Epithelial cell of prostate (primary cell): ENCODE measurements around the gene CCDC13.

Source experiments
- DNase-seq: peaks from one replicate; pipeline ENCODE4 v3.0.0-alpha.2; 2011; ENCODE audit warnings: low read depth, low spot score
- H3K27ac ChIP-seq: fragments of 450-650 bp; 2 replicates; pipeline ENCODE4 v1.5.1; 2017; ENCODE audit warnings: mild to moderate bottlenecking

The CCDC13 gene

GRCh38 chr3:42736531-42736930 is 36.5 kb downstream of the CCDC13 start:
- no peak overlapping the region for H3K27ac ChIP-seq
- no peak for DNase-seq

DNA sequence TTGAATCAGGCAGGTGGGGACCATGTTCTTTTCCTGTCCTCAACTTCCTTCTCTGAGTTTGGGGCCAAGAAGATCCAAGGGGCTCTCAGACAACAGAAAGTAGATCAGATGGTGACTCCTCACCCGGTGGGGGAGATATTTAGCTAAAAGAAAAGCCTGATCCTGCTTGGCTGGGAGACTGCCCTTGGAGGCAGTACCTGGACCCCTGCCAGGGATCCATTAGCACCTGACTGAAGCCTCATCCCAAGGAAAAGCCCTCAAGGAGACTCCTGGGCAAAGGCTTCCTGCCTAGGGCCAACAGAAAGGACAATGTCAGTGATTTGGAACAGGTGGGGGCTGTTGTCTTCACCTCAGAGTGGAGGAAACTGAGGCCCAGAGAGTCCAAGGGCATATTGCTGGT is 37.0 kb downstream of the CCDC13 start:
- H3K27ac ChIP-seq: no peak overlapping the region
- DNase-seq: no peak

DNA sequence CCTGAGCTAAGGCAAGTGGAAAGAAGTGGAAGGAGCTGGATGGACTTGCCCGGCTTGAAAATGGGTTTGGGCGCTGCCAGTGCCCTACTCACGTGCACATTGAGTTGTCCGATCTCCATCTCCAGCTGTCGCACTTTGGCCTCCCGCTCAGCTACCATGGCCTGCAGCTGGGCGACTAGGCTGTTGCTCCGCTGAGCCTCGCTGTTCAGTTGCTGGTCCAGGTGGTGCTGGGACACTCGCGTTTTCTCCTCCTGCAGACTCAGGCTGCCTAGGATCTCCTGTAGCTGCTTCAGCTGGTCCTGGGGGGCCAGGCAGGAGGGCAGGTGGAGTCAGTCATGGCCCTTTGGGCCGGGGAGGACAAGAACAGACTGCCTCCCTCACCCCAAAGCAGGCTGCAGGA is 37.4 kb downstream of the CCDC13 start:
- H3K27ac ChIP-seq: no peak overlapping the region
- DNase-seq: no peak

DNA sequence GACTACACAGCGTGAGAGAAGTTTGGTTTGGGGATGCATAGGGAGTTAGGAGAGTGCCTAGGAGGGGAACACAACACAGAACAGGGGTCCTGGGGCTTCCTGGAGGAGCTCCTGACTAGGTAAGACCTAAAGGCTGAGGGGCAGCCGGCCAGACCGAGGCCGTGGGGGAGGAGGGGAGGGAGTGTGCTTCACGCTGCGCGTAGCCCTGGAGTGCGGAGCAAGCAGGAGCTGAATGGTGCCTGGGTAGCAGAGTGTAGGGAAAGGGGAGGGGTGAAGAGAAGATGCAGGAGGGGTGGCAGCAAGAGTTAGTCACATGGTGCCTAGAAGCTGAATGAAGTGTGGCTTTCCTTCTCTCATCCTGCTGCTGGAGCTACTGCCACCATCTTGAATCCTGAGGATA is 38.0 kb downstream of the CCDC13 start:
- DNase-seq: no peak
- no peak overlapping the region for H3K27ac ChIP-seq

- no peak for DNase-seq
- H3K27ac ChIP-seq: no peak overlapping the region
Observed at GRCh38 chr3:42734263-42734860, 38.7 kb downstream of the CCDC13 start.

- no peak overlapping the region for H3K27ac ChIP-seq
- DNase-seq: no peak
Observed at GRCh38 chr3:42733501-42734262, 39.4 kb downstream of the CCDC13 start.

GRCh38 chr3:42732829-42733459 is 40.1 kb downstream of the CCDC13 start:
- no peak for DNase-seq
- no peak overlapping the region for H3K27ac ChIP-seq

GRCh38 chr3:42732196-42732828 is 40.7 kb downstream of the CCDC13 start:
- DNase-seq: no peak
- H3K27ac ChIP-seq: no peak overlapping the region

DNA sequence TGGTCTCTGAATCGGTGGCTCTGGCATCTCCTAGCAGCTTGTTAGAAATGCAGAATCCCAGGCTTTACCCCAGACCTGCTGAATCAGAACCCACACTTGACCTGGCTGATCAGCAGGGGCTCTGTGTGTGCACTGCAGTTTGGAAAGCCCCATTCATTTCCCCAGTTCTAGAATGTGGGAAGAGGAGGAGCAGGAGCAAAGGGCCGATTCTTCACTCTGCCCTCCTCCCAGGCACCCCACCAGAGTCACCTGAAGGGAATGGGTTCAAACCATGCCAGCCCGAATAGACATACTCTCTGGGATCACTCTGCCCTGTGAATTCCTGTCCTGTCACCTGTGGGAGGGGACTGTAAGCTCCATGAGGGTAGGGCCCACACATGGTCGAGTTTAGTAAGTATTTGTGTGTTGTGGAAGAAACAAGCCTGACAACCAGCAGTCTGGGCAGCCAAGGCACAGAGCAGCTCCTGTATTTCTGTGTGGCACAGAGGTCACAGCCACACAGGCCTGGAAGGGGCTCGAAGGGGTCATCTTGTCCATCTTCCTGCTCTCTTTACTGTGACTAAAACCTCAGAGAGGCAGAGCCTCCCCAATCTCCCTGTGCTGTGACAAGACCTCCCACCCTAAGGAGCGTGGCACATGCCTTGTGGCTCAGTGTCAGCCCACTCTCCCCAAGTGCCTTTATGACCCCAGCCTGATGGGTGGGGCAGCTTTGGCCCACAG is 41.4 kb downstream of the CCDC13 start:
- DNase-seq: no peak

DNA sequence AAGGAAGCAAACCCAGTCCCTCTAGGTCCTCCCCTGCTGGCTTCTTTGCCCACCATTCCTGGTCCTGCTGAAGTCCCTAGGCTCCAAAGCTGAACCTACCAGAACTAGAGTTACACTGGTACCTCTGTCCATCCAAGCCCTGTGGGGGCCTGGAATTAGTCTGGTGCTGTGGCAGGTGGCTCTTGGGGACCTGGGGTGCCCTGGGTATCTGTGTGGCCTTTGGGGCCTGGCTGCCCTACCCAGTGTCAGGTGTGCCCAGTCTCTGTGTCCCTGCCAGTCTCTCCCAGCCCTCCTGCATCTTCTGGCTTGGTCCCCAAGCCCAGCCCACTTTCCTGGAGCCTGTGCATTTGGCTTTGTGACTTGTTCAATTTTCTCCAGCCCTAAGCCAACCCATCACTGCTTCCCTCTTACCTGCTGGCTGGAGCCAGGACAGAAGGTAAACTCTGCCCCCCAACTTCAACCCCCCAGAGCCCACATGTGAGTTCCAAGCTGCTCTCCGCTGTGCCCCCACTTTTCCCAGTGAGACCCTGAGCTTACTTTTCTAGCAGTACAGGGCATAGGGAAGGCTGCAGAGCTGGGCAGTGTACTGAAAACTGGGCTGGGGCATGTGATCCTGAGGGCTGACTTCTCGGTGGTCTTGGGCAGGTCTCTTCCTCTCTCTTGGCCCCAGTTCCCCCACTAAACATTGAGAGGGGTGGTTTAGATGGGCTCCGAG is 42.2 kb downstream of the CCDC13 start:
- H3K27ac ChIP-seq: no peak overlapping the region
- no peak for DNase-seq

More for the DNA sequence above, 41.4 kb downstream of the CCDC13 start:
- H3K27ac ChIP-seq: no peak overlapping the region

DNA sequence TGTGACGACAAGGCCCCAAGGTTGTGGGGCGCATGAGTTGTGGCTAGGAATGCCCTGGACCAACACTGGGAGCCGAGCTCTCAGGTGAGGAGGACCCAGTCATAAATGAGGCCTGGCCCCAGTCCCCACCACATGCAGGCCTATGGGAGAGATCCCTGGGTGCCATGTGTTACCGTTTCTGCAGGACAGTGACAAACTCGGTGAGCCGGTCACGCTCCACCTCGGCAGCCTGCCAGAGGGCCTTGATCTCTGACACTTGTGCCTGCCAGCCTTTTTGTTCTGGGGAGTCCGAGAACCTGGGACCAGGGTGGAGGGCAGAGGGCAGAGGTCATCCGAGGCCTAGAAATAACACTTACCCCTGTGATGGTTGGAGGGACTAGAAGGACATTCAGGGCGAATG is 42.8 kb downstream of the CCDC13 start:
- no peak for DNase-seq
- no peak overlapping the region for H3K27ac ChIP-seq

- no peak for DNase-seq
- no peak overlapping the region for H3K27ac ChIP-seq
Observed at GRCh38 chr3:42729404-42730145, 43.5 kb downstream of the CCDC13 start.

DNA sequence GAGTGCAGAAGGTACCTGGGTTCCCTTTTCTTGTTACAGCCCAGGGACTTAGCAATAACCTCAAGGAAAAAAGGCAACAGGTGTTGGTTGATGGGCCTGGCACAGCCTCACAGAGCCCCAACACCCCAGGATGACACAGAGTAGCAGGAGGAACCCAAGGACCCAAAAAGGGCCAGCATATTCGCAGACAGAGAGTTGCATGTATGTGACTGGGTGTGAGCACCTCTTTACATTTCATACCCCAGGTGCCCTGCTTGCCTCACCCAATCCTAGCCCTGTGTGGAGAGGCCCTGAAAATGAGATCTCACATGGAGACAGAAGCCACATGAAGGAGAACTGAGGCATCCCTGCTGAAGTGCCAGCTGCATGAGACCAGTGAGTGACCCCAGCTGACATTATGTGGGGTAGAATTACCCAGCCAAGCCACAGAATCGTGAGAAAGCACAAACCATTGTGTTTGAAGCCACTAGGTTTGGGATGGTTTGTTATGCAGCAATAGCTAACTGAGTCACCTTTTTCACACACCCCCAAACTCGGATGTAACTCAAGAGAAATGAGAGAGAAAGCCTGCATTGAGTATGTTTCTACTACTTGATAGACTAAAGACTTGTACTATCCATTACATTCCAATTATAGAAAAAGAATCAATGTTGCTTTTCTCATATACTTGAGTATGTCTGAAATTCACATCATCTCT is 44.2 kb downstream of the CCDC13 start:
- no peak overlapping the region for H3K27ac ChIP-seq
- DNase-seq: no peak

- H3K27ac ChIP-seq: no peak overlapping the region
- DNase-seq: no peak
Observed at GRCh38 chr3:42728056-42728455, 45.0 kb downstream of the CCDC13 start.

DNA sequence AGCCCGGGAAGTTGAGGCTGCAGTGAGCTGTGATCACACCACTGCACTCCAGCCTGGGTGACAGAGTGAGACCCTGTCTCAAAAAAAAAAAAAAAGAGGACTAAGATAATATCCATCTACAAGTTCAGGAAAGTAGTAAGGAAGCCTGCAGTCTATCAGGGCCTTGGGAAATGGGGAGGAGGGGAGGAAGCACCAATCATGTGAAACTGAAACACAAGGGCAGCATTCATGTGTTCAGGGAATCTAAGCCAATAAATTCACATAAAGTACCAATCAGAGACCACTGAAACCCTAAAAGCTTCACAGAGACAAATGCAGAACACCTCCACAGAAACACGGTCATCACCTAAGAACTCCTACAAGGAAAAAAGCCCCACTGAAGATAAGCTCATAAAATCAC is 47.6 kb downstream of the CCDC13 start:
- no peak for DNase-seq
- no peak overlapping the region for H3K27ac ChIP-seq

GRCh38 chr3:42723219-42723618 is 49.8 kb downstream of the CCDC13 start:
- DNase-seq: no peak
- no peak overlapping the region for H3K27ac ChIP-seq
